Natural killer cell treated with Interleukin-12 subunit alpha and Interleukin-12 subunit beta and Interleukin-15 and Interleukin-18, amount 100 ng/mL, for 72 hours (primary cell): Measurements from ENCODE around the gene TRABD2B. TPM values are rescaled to one million over a fixed set of nuclear protein-coding genes. Genes with fewer than 3 reads are reported as not detected.
A peak's percentile ranks its signal among the peaks of the same experiment; 100 is the strongest.

Source experiments
- ATAC-seq, 2 donors: fragments of 150-1000 bp; cut with Tn5 transposase in 1 of 2; sonication (Bioruptor Pico), chemical (Tn5 transposase) in 1 of 2; 2 replicates each; pipeline ENCODE4 v1.10.0; 2021
- DNase-seq: peaks from one replicate; pipeline ENCODE4 v3.0.0; 2022; ENCODE audit warnings: low spot score
- H3K27ac Mint-ChIP-seq, 2 donors: 1 replicate in 1 of 2; 2 replicates in 1 of 2; pipeline ENCODE4 v1.8.0; 2022; ENCODE audit warnings: mixed read lengths in 2 of 2, mild to moderate bottlenecking in 1 of 2, moderate library complexity in 1 of 2
- H3K27me3 Mint-ChIP-seq, 2 donors: 1 replicate in 1 of 2; 2 replicates in 1 of 2; pipeline ENCODE4 v1.8.0; 2022; ENCODE audit warnings: mixed read lengths in 2 of 2
- H3K36me3 Mint-ChIP-seq: one replicate; pipeline ENCODE4 v1.8.0; 2022; ENCODE audit warnings: mixed read lengths
- H3K4me1 Mint-ChIP-seq, 2 donors: 1 replicate in 1 of 2; 2 replicates in 1 of 2; pipeline ENCODE4 v1.8.0; 2022; ENCODE audit warnings: low read depth in 2 of 2, mixed read lengths in 2 of 2, mild to moderate bottlenecking in 1 of 2
- H3K4me3 Mint-ChIP-seq: one replicate; pipeline ENCODE4 v1.8.0; 2022; ENCODE audit warnings: mixed read lengths
- H3K9me3 Mint-ChIP-seq: 2 replicates; pipeline ENCODE4 v1.8.0; 2022; ENCODE audit warnings: mixed read lengths
- total RNA-seq, 2 donors: library from RNA; stranded (reverse); gene quantifications; one replicate each; pipeline ENCODE4 v1.2.3, GENCODE V29; 2022

TRABD2B gene
- not detected for total RNA-seq

GRCh38 chr1:47997289-47998200 is at the start of gene TRABD2B:
TSS of gene TRABD2B (minus strand) at chr1:47997385.
- H3K9me3 Mint-ChIP-seq: no peaks in the 10 kb centered on the region
- H3K36me3 Mint-ChIP-seq: no peaks in the 10 kb centered on the region
- H3K4me3 Mint-ChIP-seq: peak within 1 kb of the TSS; percentile 77
- H3K27ac Mint-ChIP-seq: no peak within 1 kb of the TSS
- DNase-seq: peak; percentile 71
- ATAC-seq: peak; percentile 76 to 82
- peaks cover 39 to 72% of the 10 kb centered on the region in 2 donors for H3K27me3 Mint-ChIP-seq
- H3K4me1 Mint-ChIP-seq: peaks cover 6 to 8% of the 10 kb centered on the region in 2 donors

GRCh38 chr1:48044311-48044710 is 47.1 kb upstream of the TRABD2B start:
- ATAC-seq: no peak
- Mint-ChIP-seq H3K27me3 (peaks cover 7 to 10% of the 10 kb centered on the region in 2 donors), H3K36me3 (no peaks in the 10 kb centered on the region), H3K4me1 (peaks cover 0 to 2% of the 10 kb centered on the region in 2 donors), H3K9me3 (no peaks in the 10 kb centered on the region), H3K27ac (no peak overlapping the region), H3K4me3 (no peak overlapping the region)
- no peak for DNase-seq

GRCh38 chr1:48043622-48044021 is 46.4 kb upstream of the TRABD2B start:
- H3K4me3 Mint-ChIP-seq: no peak overlapping the region
- no peaks in the 10 kb centered on the region for H3K36me3 Mint-ChIP-seq
- no peak overlapping the region for H3K27ac Mint-ChIP-seq
- ATAC-seq (no peak), DNase-seq (no peak)
- H3K4me1 Mint-ChIP-seq: peaks cover 0 to 2% of the 10 kb centered on the region in 2 donors
- H3K27me3 Mint-ChIP-seq: peaks cover 7 to 10% of the 10 kb centered on the region in 2 donors
- no peaks in the 10 kb centered on the region for H3K9me3 Mint-ChIP-seq

GRCh38 chr1:48040154-48040553 is 43.0 kb upstream of the TRABD2B start:
- DNase-seq (no peak), ATAC-seq (no peak)
- Mint-ChIP-seq H3K27me3 (peaks cover 17% of the 10 kb centered on the region in 2 donors), H3K27ac (no peak overlapping the region), H3K36me3 (no peaks in the 10 kb centered on the region), H3K9me3 (no peaks in the 10 kb centered on the region), H3K4me1 (no peaks in the 10 kb centered on the region), H3K4me3 (no peak overlapping the region)

- Mint-ChIP-seq H3K4me1 (no peaks in the 10 kb centered on the region), H3K27ac (no peak overlapping the region), H3K9me3 (no peaks in the 10 kb centered on the region), H3K27me3 (peaks cover 17 to 23% of the 10 kb centered on the region in 2 donors), H3K4me3 (no peak overlapping the region), H3K36me3 (no peaks in the 10 kb centered on the region)
- DNase-seq (no peak), ATAC-seq (no peak)
Measured at GRCh38 chr1:48039088-48040054, 42.2 kb upstream of the TRABD2B start.

GRCh38 chr1:48038270-48038767 is 41.1 kb upstream of the TRABD2B start:
- Mint-ChIP-seq H3K27me3 (peaks cover 17 to 23% of the 10 kb centered on the region in 2 donors), H3K4me1 (no peaks in the 10 kb centered on the region), H3K27ac (no peak overlapping the region), H3K36me3 (no peaks in the 10 kb centered on the region), H3K9me3 (no peaks in the 10 kb centered on the region), H3K4me3 (no peak overlapping the region)
- ATAC-seq: no peak
- DNase-seq: no peak

GRCh38 chr1:48036710-48037355 is 39.6 kb upstream of the TRABD2B start:
- Mint-ChIP-seq H3K4me3 (no peak overlapping the region), H3K27me3 (peaks cover 17 to 18% of the 10 kb centered on the region in 2 donors), H3K36me3 (no peaks in the 10 kb centered on the region), H3K27ac (no peak overlapping the region), H3K4me1 (no peaks in the 10 kb centered on the region), H3K9me3 (no peaks in the 10 kb centered on the region)
- ATAC-seq (no peak), DNase-seq (no peak)

GRCh38 chr1:48035371-48036141 is 38.4 kb upstream of the TRABD2B start:
- no peaks in the 10 kb centered on the region for H3K36me3 Mint-ChIP-seq

GRCh38 chr1:48033495-48034045 is 36.4 kb upstream of the TRABD2B start:
- Mint-ChIP-seq H3K4me1 (no peaks in the 10 kb centered on the region), H3K9me3 (no peaks in the 10 kb centered on the region), H3K36me3 (no peaks in the 10 kb centered on the region), H3K4me3 (no peak overlapping the region), H3K27me3 (peaks cover 23 to 30% of the 10 kb centered on the region in 2 donors), H3K27ac (no peak overlapping the region)
- DNase-seq: no peak
- ATAC-seq: no peak

More at GRCh38 chr1:48035371-48036141, 38.4 kb upstream of the TRABD2B start:
- ATAC-seq (no peak), DNase-seq (no peak)
- Mint-ChIP-seq H3K27ac (no peak overlapping the region), H3K4me1 (no peaks in the 10 kb centered on the region), H3K9me3 (no peaks in the 10 kb centered on the region), H3K27me3 (peaks cover 17 to 22% of the 10 kb centered on the region in 2 donors), H3K4me3 (no peak overlapping the region)

GRCh38 chr1:48031676-48032075 is 34.5 kb upstream of the TRABD2B start:
- no peak for ATAC-seq
- H3K9me3 Mint-ChIP-seq: no peaks in the 10 kb centered on the region
- H3K4me1 Mint-ChIP-seq: no peaks in the 10 kb centered on the region
- DNase-seq: no peak
- no peaks in the 10 kb centered on the region for H3K36me3 Mint-ChIP-seq
- no peak overlapping the region for H3K4me3 Mint-ChIP-seq
- H3K27me3 Mint-ChIP-seq: peaks cover 20% of the 10 kb centered on the region in 2 donors
- no peak overlapping the region for H3K27ac Mint-ChIP-seq

GRCh38 chr1:48030696-48031365 is 33.6 kb upstream of the TRABD2B start:
- DNase-seq (no peak), ATAC-seq (no peak)
- no peaks in the 10 kb centered on the region for H3K4me1 Mint-ChIP-seq
- no peak overlapping the region for H3K4me3 Mint-ChIP-seq
- H3K36me3 Mint-ChIP-seq: no peaks in the 10 kb centered on the region
- no peak overlapping the region for H3K27ac Mint-ChIP-seq
- H3K27me3 Mint-ChIP-seq: peaks cover 18 to 20% of the 10 kb centered on the region in 2 donors
- H3K9me3 Mint-ChIP-seq: no peaks in the 10 kb centered on the region

GRCh38 chr1:48030211-48030610 is 33.0 kb upstream of the TRABD2B start:
- ATAC-seq (no peak), DNase-seq (no peak)
- H3K27me3 Mint-ChIP-seq: peaks cover 15 to 20% of the 10 kb centered on the region in 2 donors
- H3K4me1 Mint-ChIP-seq: no peaks in the 10 kb centered on the region
- H3K4me3 Mint-ChIP-seq: no peak overlapping the region
- H3K36me3 Mint-ChIP-seq: no peaks in the 10 kb centered on the region
- H3K27ac Mint-ChIP-seq: no peak overlapping the region
- H3K9me3 Mint-ChIP-seq: no peaks in the 10 kb centered on the region
